ENCODE data around the gene CCDC107.

DNA sequence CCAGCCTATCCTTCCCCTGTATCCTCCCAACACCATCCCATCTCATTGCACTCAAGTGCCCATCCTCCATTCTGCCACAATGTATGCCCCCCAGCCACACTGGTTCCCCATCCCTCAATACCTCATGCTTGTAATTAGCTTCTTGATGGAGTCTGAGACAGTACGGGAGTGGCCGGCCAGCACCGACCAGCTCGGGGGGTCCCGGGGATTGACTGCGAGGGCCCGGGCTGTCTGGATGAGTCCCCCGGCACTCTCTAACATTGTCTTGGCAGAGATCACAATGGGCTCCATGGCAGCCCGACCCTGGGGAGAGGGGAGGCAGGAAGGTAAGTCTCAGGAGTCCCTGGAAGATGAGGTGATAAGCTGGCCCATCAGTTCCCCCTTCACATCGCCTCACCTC, 48.9 kb downstream of the CCDC107 start:
- TF ChIP-seq CTCF (IDR thresholded peaks at IDR 0.05), result no peak
- TF ChIP-seq POLR2AphosphoS5 (IDR thresholded peaks at IDR 0.05; ENCODE audit: insufficient read depth in 1 of 2, low read depth in 1 of 2), result no peak
- TF ChIP-seq POLR2A (IDR thresholded peaks at IDR 0.05), result no peak
